HG02588 (cell line): ENCODE measurements around the gene SCN5A.

Experiments
- ATAC-seq: cut with Tn5 transposase; IDR thresholded peaks from one replicate; pipeline ENCODE4 v1.9.1; 2021; ENCODE audit warnings: mild to moderate bottlenecking, moderate library complexity; ENCODE audit not compliant: unreplicated experiment

SCN5A gene

GRCh38 chr3:38648024-38648658, 1.3 kb downstream of the SCN5A start:
- ATAC-seq: no peak

GRCh38 chr3:38647217-38647970, 2.1 kb downstream of the SCN5A start:
- ATAC-seq: no peak

DNA sequence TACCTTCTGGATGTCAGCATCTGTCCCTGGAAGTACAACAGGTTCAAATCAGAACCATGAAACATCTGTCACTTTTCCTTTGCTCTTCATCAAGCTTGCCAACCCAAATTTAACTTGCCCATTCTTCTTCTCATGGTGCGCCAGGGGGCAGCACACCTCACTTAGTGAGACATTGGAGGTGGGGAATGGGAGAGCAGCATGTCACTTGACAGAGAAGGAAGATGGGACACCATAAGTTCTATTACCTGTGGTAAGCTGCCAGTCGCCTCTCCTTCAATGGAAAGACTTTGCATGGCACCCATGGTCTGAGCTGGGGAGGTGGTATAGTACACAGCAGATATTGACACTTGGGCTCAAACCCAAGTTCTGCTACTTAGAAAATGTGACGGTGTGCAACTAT, 2.9 kb downstream of the SCN5A start:
- no peak for ATAC-seq

DNA sequence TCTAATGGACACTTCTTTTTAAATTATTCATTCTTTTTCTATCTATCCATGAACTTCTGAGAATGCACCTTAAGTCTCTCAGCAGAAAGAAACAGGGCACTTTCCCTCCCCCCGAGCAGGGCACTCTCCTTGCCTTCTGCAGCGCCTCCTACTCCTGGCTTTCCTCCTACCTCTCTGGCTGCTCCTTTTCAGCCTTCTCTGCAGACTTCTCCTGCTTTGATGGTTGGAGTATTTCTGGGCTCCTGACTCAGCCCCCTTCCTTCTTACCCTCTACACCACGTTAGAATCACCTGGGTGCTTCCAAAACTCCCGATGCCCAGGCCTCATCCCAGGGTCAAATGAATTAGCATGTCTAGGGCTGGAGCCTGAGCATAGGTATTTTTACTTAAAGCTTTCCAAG, 3.4 kb downstream of the SCN5A start:
- no peak for ATAC-seq

DNA sequence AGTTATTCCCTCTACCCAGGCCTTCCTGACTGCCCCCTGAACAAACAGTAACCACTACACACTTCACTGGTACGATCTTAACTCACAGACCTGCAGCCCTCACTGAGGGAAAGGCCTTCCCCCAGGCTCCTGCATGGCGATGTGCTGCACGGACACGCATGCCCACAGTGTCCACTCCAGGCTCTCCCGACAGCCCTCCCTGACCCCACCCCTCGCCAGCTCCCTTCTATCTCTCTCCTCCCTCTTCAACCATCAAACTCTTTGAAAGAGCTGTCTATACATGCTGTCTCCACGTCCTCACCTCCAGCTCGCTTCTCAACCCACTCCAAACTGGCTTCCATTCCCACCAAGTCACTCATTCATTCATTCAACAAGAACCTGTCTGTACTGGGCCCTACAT, 3.9 kb downstream of the SCN5A start:
- no peak for ATAC-seq

DNA sequence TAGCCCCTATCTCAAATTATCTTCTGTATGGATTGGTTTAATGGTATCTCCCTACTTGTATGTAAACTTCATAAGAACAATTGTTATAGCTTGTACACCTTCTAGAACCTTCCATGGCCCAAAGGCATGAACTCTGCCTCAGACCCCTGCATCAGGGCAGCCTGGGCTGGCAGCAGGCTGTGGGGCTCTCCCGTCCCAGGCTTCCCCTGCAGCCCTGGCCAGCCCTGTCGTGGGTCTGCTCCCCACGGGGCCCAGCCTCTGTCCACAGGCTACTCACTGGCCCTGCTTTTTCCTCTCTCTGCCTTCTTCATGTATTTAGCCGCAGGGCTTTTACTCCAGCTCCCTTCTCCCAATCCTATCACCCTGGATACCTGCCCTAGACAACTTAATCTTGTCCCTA, 4.4 kb downstream of the SCN5A start:
- ATAC-seq: no peak

DNA sequence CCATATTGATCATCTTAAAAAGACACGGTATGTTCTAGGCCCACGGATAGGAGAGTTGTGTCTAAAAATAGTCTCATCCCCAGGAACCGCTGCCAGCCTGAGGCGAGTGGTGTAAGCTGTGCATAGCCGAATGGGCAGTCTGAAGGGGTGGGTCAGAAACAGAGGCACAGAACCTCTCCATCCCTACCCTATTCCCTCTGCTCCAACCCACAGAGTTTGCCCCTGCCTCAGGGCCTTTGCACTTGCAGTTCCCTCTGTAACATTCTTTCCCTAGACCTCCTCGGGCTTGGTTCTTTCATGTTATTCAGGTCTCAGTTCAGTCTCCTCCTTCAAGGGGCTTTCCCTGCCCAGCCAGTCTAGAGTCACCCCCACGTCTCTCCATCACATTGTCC, 4.8 kb downstream of the SCN5A start:
- ATAC-seq: no peak

DNA sequence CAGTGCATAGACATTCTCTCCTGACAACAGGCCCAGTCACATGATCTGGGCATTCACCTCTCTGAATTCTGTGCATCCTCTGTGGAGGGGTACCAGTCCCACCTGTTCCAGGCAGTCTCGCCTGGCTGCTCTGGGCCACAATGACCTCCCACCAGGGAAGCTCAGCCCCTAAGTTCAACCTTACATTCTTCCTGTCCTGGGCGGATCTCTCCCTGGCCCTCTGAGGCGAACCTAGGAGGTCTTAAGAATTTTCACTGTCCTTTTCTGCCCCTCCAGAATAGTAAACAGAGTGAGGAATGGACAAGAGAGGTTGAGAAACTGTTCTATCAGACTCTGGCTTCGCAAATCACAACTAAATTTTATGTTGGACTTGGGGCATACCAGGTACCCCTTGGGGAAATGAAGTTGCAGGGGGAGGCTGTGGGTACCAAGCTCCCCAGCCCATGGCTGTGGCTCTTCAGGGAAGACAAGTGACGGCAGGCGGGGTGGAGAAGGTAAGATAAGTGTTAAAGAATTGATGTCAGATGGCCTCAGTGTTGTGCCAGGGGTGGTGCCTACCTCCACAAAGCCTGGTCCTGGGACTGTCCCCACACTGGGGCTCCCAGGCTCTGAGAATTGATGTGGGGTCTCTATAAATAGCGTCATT, 5.3 kb downstream of the SCN5A start:
- no peak for ATAC-seq

DNA sequence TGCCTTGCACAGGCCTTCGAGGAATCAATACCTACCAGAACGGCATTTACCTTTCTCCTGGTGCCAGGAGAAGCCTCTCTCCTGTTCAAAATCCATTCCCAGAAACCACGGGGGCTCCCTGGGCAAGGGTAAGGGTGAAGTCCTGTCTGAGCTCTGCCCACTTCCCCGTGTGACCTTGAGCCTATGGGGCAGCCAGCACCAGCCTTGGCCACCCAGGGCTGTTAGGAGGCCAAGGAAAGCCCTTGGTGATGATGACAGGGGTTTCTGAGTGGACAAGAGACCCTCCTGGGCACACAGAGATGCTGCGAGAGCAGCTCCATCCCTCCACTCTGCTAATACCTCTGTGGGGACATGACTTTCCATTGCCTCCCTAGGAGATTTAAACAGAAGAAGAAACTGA, 5.9 kb downstream of the SCN5A start:
- no peak for ATAC-seq

DNA sequence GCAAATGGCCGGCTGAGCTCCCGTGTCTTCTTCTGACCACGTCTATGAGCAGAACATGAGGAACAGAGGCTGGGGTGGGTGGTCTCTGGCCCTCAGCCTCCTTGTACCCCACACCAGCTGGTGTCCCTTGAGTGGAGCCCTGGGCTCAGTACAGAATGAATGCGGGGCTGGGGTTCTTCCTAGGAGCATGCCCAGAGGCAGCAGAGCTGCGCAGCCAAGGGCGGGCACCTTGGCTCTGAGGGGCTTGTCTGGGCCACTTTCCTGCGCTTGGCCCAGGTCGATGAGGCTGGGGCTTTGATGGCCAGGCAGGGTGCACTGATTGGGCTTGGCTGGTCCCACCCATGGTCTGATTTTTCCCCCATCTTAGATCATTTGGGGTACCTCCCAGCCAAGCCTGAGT, 6.4 kb downstream of the SCN5A start:
- no peak for ATAC-seq

DNA sequence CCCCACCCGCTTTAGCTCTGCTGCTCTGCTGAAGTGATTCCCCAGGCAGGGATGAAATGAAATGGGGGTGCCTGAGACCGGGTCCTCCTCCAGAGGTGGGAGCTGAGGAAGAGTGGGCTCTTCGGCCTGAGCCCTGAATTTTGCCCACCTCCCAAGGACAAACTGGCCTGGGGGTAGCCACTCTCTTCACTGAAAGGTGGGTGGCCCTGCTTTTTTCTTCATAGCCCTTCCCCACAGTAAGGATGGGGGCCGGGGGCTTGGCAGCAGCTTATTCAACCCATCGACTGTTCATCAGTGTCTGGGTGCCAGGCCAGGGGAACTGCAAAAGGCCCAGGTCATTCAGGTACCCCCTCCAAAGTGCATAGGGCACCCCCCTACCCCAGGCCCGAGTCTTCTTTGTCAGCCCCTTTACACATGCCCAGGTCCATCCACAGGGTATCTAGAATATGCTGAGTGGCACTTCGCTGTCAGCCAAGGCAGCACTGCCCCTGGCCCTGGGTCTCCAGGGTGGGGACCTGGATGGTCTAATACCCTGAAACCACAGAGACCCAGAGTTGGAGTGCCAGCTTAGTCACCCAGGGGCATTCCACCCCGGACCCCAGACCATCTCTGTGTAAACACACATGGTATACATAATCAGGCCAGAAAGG, 7.9 kb downstream of the SCN5A start:
- no peak for ATAC-seq

DNA sequence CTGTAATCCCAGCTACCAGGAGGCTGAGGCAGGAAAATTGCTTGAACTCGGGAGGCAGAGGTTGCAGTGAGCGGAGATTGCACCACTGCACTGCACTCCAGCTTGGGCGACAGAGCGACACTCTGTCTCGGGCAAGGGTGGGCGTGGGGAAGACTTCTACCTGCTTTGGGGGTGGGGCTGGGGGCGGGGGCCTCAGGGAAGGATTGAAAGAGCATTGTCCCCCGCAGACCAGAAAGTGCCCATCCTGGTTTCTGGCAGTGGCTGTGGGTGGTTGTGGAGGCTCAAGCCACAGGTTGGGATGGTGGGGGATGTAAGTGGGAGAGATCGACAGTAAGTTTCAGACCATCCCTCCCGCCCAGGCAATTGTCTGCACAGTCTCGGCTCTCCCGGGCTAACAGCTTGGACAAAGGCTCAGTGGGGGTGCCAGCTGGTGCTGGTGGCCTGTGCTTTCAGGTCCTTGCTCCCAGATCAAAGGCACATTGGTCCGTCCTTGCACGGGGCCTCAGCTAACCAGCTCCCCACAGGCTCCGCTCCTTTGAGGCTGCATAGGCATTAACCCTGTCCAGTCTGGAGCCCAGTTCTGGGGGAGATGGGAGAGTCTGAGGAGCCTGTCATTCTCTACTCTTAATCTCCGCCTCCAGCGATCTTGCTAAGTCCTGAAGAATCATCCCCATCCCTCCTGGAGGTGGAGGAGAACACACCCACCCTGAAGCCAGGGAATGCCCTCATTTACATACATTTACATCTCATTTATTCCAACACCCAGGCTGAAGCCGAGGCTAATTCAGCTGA, 8.6 kb downstream of the SCN5A start:
- ATAC-seq: no peak

GRCh38 chr3:38638354-38638753, 11.1 kb downstream of the SCN5A start:
- no peak for ATAC-seq

- no peak for ATAC-seq
Measured at GRCh38 chr3:38637906-38638305, 11.6 kb downstream of the SCN5A start.

- ATAC-seq: no peak
Measured at GRCh38 chr3:38636881-38637280, 12.6 kb downstream of the SCN5A start.

DNA sequence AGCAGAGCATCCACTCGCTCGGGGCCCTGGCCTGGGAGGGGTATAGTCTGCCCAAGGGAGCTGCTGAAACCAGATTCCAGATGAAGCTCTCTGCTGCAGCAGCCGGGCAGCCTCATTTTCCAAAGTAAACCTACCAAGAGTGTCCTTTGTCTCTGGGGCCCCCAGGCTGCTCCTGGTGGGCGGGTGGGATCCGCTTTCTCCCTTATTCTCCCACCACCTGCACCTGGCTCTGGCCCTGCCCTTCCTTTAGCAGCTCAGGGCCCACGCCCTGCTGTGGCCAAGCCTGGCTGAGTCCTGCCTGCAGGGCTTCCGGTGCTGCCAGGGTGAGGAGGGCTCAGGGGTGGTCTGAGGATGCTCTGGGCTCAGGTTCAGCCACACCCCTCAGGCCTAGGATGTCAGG, 13.0 kb downstream of the SCN5A start:
- no peak for ATAC-seq

DNA sequence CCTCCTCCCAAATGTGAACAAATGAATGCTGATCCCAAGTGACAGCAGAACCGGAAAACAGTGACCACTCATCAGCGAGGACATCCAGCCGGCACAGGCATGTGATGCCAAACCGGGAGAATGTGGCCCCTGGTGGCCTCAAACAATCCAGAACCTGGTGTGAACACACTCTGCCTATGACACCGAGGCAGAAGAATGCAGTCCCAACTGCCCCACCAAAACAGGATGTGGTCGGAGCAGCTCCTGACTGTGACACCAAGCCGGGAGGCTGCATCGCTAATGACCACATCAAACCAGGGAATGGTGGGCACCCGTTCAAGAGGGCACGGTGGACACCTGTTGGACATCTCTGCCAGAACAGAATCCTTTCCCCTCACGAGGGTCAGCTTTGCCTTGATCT, 15.4 kb downstream of the SCN5A start:
- ATAC-seq: no peak

DNA sequence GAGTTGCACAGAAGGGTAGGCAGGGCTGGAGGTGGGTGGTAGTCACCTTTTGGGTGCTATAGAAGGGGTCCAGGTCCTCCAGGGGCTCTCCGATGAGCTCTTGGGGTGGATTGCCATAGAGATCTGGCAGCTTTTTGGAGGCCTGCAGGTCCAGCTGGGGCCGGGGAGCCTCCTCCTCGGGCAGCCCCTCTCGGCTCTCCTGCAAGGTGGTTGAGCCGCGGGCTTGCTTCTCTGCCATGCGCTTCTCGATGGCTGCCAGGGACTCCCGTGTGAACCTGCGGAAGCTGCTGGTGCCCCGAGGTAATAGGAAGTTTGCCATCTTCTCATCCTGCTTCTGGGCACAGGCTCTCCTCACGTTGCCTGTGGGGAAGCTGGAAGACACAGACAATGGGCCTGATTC, 16.5 kb downstream of the SCN5A start:
- no peak for ATAC-seq

DNA sequence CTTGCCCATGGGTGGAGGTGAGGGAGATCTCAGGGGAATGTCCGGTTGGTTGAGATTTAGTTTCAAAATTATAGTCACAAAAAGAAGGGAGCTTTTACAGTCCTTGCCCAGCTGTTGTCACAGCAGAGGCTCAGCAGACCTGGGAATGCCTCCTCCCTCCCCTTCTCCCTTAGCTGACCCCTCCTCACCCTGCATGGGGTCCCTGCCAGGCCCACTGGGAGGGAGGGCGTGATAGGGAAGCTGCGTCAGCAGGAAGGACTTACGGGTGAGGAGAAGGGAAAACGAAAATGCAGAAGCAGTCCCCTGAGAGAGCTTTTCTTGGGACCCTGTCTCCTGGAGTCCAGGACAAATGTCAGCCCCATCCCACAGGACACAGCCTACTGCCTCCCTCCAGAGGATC, 18.9 kb downstream of the SCN5A start:
- ATAC-seq: no peak

DNA sequence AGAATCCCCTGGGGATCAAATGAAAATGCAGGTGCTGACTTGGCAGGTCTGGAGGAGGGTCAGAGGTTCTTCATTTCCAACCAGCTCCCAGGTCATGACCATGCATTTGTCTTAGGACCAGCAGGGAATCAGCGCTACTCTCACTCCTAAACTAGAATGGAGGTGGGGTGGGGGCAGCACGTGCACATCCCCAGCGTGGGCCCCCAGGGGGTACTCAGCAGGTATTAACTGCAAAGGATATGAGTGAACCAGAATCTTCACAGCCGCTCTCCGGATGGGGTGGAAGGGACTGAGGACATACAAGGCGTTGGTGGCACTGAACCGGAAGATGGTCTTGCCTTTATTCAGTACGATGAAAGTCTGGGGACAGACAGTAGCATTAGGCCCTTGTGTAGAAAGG, 19.4 kb downstream of the SCN5A start:
- ATAC-seq: no peak

GRCh38 chr3:38628835-38629234, 20.7 kb downstream of the SCN5A start:
- no peak for ATAC-seq
